ENCODE results near the gene OR2V2.
"Not testable (repeated sequence)": the region's sequence is repeated elsewhere in the genome, so short reads cannot be mapped to it uniquely, and the experiment has no call there.

Gene OR2V2

DNA sequence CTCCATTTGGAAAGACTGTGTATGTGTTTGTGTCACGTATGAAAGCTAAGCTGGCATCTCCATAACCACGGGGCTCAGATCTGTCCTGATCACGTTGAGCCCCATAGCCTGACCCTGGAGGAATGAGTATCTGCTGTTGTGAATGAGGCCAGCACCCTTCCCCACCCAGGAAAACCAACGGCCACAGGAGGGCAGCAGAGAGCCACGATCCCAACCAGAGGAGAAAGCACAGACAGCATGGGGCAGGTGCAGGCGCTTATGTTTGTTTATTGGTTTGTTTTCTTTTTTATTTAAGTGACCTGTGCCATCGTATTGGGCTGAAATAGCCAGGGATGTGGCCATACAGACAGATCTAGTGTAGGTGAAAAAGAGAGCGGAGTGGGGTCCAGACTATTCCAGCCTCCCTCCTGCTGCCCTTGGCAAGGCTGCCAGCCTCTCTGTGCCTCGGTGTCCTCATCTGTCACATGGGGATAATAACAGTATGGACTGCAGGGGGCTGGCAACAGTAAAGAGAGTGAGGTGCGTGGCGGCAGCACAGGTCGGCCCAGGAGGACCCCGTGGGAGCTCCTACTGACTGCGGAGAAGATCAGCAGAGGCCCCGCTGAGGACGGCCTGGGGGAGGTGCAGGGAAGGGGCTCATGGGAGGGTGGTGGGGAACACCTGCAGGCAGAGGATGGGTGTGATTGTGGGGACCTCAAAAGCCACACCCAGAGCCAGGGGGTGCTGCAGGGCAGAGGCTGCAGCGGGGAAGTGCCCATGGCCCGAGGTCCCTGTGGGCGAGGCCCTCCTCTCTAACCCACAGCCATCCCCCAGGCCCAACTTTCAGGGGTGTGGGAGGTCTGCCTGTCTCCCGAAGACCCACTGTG lies 12.1 kb downstream of the OR2V2 start:
- DNase-seq (ENCODE audit: low read depth in 1 of 2, low spot score in 1 of 2): peak; percentile 44 to 87
- H3K4me3 ChIP-seq (replicated peaks; ENCODE audit: insufficient read depth, low read length): no peak overlapping the region
- TF ChIP-seq, protein P1, sequence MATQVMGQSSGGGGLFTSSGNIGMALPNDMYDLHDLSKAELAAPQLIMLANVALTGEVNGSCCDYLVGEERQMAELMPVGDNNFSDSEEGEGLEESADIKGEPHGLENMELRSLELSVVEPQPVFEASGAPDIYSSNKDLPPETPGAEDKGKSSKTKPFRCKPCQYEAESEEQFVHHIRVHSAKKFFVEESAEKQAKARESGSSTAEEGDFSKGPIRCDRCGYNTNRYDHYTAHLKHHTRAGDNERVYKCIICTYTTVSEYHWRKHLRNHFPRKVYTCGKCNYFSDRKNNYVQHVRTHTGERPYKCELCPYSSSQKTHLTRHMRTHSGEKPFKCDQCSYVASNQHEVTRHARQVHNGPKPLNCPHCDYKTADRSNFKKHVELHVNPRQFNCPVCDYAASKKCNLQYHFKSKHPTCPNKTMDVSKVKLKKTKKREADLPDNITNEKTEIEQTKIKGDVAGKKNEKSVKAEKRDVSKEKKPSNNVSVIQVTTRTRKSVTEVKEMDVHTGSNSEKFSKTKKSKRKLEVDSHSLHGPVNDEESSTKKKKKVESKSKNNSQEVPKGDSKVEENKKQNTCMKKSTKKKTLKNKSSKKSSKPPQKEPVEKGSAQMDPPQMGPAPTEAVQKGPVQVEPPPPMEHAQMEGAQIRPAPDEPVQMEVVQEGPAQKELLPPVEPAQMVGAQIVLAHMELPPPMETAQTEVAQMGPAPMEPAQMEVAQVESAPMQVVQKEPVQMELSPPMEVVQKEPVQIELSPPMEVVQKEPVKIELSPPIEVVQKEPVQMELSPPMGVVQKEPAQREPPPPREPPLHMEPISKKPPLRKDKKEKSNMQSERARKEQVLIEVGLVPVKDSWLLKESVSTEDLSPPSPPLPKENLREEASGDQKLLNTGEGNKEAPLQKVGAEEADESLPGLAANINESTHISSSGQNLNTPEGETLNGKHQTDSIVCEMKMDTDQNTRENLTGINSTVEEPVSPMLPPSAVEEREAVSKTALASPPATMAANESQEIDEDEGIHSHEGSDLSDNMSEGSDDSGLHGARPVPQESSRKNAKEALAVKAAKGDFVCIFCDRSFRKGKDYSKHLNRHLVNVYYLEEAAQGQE (IDR thresholded peaks at IDR 0.05; ENCODE audit: insufficient replicate concordance, low read depth): no peak
- TF ChIP-seq SPI1 (IDR thresholded peaks at IDR 0.05; ENCODE audit: borderline replicate concordance, low read depth): no peak
- no peak for TF ChIP-seq POLR2AphosphoS5 (IDR thresholded peaks at IDR 0.05; ENCODE audit: low read depth)
- TF ChIP-seq, protein P2, sequence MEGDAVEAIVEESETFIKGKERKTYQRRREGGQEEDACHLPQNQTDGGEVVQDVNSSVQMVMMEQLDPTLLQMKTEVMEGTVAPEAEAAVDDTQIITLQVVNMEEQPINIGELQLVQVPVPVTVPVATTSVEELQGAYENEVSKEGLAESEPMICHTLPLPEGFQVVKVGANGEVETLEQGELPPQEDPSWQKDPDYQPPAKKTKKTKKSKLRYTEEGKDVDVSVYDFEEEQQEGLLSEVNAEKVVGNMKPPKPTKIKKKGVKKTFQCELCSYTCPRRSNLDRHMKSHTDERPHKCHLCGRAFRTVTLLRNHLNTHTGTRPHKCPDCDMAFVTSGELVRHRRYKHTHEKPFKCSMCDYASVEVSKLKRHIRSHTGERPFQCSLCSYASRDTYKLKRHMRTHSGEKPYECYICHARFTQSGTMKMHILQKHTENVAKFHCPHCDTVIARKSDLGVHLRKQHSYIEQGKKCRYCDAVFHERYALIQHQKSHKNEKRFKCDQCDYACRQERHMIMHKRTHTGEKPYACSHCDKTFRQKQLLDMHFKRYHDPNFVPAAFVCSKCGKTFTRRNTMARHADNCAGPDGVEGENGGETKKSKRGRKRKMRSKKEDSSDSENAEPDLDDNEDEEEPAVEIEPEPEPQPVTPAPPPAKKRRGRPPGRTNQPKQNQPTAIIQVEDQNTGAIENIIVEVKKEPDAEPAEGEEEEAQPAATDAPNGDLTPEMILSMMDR (IDR thresholded peaks at IDR 0.05; ENCODE audit: insufficient read depth, low read length): peak; percentile 75
- peaks cover 3% of the 10 kb centered on the region for H3K27me3 ChIP-seq (ENCODE audit: insufficient read depth, poor library complexity, severe bottlenecking)
- no peak overlapping the region for H3K27ac ChIP-seq (replicated peaks)

DNA sequence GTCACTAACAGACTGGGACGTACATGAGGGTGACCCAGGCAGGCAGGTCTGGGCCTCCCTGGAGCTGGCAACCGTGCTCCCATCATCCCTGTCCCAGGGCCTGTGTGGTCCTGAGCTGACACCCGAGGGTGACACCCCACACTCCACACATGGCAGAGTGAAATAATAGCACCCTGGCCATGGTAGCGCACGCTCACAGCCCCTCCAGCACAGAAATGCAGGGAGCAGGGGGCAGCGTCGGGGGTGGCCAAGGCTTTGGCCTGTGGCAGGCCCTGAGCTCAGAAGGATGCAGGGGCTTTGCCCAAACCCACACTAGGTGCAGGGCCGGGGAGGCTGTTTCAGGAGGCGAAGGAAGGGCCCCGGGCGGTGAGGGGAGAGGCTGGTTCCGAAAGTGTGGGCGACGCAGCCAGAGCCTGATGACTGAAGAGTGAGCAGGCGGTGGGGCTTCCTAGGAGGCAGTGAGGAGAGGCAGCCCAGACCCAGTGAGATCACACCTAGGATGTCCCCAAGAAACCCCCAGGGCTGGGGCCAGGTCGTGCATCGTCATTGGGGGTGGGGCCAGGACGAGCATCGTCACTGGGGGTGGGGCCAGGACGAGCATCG lies 12.9 kb downstream of the OR2V2 start:
- DNase-seq (ENCODE audit: low read depth in 1 of 2, low spot score in 1 of 2): no peak
- Histone ChIP-seq H3K27ac (replicated peaks) (no peak overlapping the region), H3K27me3 (ENCODE audit: insufficient read depth, poor library complexity, severe bottlenecking) (peaks cover 3% of the 10 kb centered on the region), H3K4me3 (replicated peaks; ENCODE audit: insufficient read depth, low read length) (no peak overlapping the region)
- TF ChIP-seq SPI1 (IDR thresholded peaks at IDR 0.05; ENCODE audit: borderline replicate concordance, low read depth) (no peak), POLR2AphosphoS5 (IDR thresholded peaks at IDR 0.05; ENCODE audit: low read depth) (no peak), GABPA (IDR thresholded peaks at IDR 0.05; ENCODE audit: low read depth) (no peak)
- TF ChIP-seq, protein P1 (IDR thresholded peaks at IDR 0.05; ENCODE audit: insufficient replicate concordance, low read depth): no peak
- TF ChIP-seq, protein P2 (IDR thresholded peaks at IDR 0.05; ENCODE audit: insufficient read depth, low read length): no peak

DNA sequence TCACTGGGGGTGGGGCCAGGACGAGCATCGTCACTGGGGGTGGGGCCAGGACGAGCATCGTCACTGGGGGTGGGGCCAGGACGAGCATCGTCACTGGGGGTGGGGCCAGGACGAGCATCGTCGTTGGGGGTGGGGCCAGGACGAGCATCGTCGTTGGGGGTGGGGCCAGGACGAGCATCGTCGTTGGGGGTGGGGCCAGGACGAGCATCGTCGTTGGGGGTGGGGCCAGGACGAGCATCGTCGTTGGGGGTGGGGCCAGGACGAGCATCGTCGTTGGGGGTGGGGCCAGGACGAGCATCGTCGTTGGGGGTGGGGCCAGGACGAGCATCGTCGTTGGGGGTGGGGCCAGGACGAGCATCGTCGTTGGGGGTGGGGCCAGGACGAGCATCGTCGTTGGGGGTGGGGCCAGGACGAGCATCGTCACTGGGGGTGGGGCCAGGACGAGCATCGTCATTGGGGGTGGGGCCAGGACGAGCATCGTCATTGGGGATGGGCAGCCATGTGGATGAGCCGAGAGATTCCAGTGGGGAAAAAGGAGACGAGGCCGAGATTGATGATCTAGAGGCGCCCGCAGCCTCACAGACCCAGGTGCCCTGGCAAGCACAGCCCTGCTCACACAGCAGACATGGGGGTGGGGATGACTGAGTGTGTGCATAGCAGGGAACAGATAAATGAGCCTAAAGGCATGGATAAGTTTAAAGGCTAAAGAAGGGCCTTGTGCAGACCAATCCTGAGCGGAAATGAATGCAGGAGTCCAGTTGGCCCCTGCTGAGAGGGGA lies 13.6 kb downstream of the OR2V2 start:
- not testable (repeated sequence) for H3K27ac ChIP-seq (replicated peaks); DNase-seq (ENCODE audit: low read depth in 1 of 2, low spot score in 1 of 2); H3K27me3 ChIP-seq (ENCODE audit: insufficient read depth, poor library complexity, severe bottlenecking); H3K4me3 ChIP-seq (replicated peaks; ENCODE audit: insufficient read depth, low read length)
